Hepatocyte (in vitro differentiated cells): ENCODE results near the gene MYO1A.

Experiments
- EZH2phosphoT487 ChIP-seq: fragments of 200-600 bp; sonication (generic); IDR thresholded peaks from one replicate; pipeline ENCODE4 v1.6.1; 2018; ENCODE audit warnings: antibody characterized with exemption, mild to moderate bottlenecking, low read depth, moderate library complexity; ENCODE audit not compliant: unreplicated experiment, severe bottlenecking
- TF ChIP-seq, protein P1 (sequence below): fragments of 200-600 bp; sonication (generic); IDR thresholded peaks from 2 replicates; pipeline ENCODE4 v1.5.1; 2016; ENCODE audit warnings: antibody characterized with exemption, mild to moderate bottlenecking; ENCODE audit not compliant: poor library complexity

DNA sequence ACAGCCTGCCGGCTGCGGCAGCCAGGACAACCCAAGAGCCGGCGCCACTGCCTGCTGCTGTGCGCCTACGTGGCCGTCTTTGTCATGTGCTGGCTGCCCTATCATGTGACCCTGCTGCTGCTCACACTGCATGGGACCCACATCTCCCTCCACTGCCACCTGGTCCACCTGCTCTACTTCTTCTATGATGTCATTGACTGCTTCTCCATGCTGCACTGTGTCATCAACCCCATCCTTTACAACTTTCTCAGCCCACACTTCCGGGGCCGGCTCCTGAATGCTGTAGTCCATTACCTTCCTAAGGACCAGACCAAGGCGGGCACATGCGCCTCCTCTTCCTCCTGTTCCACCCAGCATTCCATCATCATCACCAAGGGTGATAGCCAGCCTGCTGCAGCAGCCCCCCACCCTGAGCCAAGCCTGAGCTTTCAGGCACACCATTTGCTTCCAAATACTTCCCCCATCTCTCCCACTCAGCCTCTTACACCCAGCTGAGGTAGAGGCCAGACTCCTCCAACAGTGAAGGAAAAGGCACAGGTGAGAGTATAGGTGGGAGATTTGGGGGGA lies 53.9 kb downstream of the MYO1A start:
- TF ChIP-seq, protein P1, sequence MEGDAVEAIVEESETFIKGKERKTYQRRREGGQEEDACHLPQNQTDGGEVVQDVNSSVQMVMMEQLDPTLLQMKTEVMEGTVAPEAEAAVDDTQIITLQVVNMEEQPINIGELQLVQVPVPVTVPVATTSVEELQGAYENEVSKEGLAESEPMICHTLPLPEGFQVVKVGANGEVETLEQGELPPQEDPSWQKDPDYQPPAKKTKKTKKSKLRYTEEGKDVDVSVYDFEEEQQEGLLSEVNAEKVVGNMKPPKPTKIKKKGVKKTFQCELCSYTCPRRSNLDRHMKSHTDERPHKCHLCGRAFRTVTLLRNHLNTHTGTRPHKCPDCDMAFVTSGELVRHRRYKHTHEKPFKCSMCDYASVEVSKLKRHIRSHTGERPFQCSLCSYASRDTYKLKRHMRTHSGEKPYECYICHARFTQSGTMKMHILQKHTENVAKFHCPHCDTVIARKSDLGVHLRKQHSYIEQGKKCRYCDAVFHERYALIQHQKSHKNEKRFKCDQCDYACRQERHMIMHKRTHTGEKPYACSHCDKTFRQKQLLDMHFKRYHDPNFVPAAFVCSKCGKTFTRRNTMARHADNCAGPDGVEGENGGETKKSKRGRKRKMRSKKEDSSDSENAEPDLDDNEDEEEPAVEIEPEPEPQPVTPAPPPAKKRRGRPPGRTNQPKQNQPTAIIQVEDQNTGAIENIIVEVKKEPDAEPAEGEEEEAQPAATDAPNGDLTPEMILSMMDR: no peak
- no peak for TF ChIP-seq EZH2phosphoT487
